Tibial nerve (tissue), 4 donors: ENCODE data around the gene ZNF385C. TPM values are rescaled to one million over a fixed set of nuclear protein-coding genes. Genes with fewer than 3 reads are reported as not detected.

Experiments
- DNase-seq, 2 donors: peaks; one replicate each; pipeline ENCODE4 v3.0.0-alpha.2; 2019; ENCODE audit warnings: low spot score in 2 of 2
- H3K27ac ChIP-seq, 4 donors: fragments of 200-600 bp; sonication (generic) in 3 of 4; one replicate each; pipeline ENCODE4 v1.5.1; 2017 to 2019; ENCODE audit warnings: mild to moderate bottlenecking in 1 of 4
- H3K27me3 ChIP-seq, 2 donors: fragments of 200-600 bp; sonication (generic) in 1 of 2; one replicate each; pipeline versions ENCODE4 v1.5.1 to v1.6.0; 2017 to 2019
- H3K36me3 ChIP-seq, 3 donors: fragments of 200-600 bp; sonication (generic); one replicate each; pipeline ENCODE4 v1.5.1; 2018 to 2019
- H3K4me1 ChIP-seq, 4 donors: fragments of 200-600 bp; sonication (generic) in 3 of 4; one replicate each; pipeline ENCODE4 v1.5.1; 2017 to 2019
- H3K4me3 ChIP-seq, 4 donors: fragments of 200-600 bp; sonication (generic) in 3 of 4; one replicate each; pipeline ENCODE4 v1.5.1; 2017 to 2019; ENCODE audit warnings: mild to moderate bottlenecking in 1 of 4, moderate library complexity in 1 of 4
- H3K9me3 ChIP-seq, 4 donors: fragments of 200-600 bp; sonication (generic) in 3 of 4; one replicate each; pipeline ENCODE4 v1.5.1; 2017 to 2019
- CTCF ChIP-seq, 5 experiments: fragments of 200-600 bp in 3 of 5; fragments of 450-650 bp in 2 of 5; sonication (generic) in 3 of 5; IDR thresholded peaks; one replicate each; pipeline ENCODE4 v1.5.1; 2016 to 2019; ENCODE audit warnings: antibody characterized with exemption in 5 of 5, mild to moderate bottlenecking in 3 of 5, moderate library complexity in 2 of 5
- EP300 ChIP-seq, 2 donors: sonication (generic); formaldehyde crosslinking; IDR thresholded peaks; one replicate each; pipeline ENCODE4 v1.6.1; 2017; ENCODE audit warnings: antibody characterized with exemption in 2 of 2, mild to moderate bottlenecking in 1 of 2
- POLR2A ChIP-seq, 2 donors: fragments of 450-650 bp; IDR thresholded peaks; one replicate each; pipeline ENCODE4 v1.6.1; 2017; ENCODE audit warnings: antibody characterized with exemption in 2 of 2, mild to moderate bottlenecking in 2 of 2, moderate library complexity in 2 of 2
- WGBS, 2 donors: methylation state at CpG; one replicate each; pipeline ENCODE4 v1.1.5; 2018; 5-methylcytosine and 5-hydroxymethylcytosine counted together
- total RNA-seq, 4 donors: library from RNA; depleted of rRNA; stranded (reverse); fragments of >200 nt; gene quantifications; one replicate each; pipeline ENCODE4 v1.1.0, GENCODE V29; 2016

The ZNF385C gene
- total RNA-seq, 4 donors from 2014 or later: 0.20 to 1.5 TPM; not detected in 2

- H3K27me3 ChIP-seq: no peaks in the 10 kb centered on the region
- 79 to 88% methylated on average over 2 of the region's 2 CpGs for WGBS, 2 donors
- TF ChIP-seq POLR2A (IDR thresholded peaks at IDR 0.05) (no peak), CTCF (IDR thresholded peaks at IDR 0.05) (peak in 2 of 5 experiments; percentile 10 to 17)
- H3K4me1 ChIP-seq: peaks cover 0 to 43% (median 14%) of the 10 kb centered on the region in 4 donors
- no peak overlapping the region for H3K27ac ChIP-seq
- peaks cover 0 to 63% (median 0%) of the 10 kb centered on the region in 3 donors for H3K36me3 ChIP-seq
- no peak overlapping the region for H3K4me3 ChIP-seq
- no peaks in the 10 kb centered on the region for H3K9me3 ChIP-seq
- no peak for DNase-seq
Measured at GRCh38 chr17:42118545-42118944, 20.3 kb upstream of the ZNF385C start.

- Histone ChIP-seq H3K27me3 (no peaks in the 10 kb centered on the region), H3K4me3 (no peak overlapping the region), H3K9me3 (no peaks in the 10 kb centered on the region), H3K4me1 (peaks cover 0 to 47% (median 18%) of the 10 kb centered on the region in 4 donors), H3K36me3 (peaks cover 0 to 68% (median 0%) of the 10 kb centered on the region in 3 donors), H3K27ac (no peak overlapping the region)
- 90 to 98% methylated on average over 4 of the region's 4 CpGs for WGBS, 2 donors
- no peak for DNase-seq
- TF ChIP-seq CTCF (IDR thresholded peaks at IDR 0.05) (no peak), EP300 (IDR thresholded peaks at IDR 0.05) (no peak), POLR2A (IDR thresholded peaks at IDR 0.05) (no peak)
Measured at GRCh38 chr17:42118126-42118510, 19.8 kb upstream of the ZNF385C start.

GRCh38 chr17:42117397-42118125, 19.3 kb upstream of the ZNF385C start:
- Histone ChIP-seq H3K27ac (no peak overlapping the region), H3K27me3 (no peaks in the 10 kb centered on the region), H3K36me3 (peaks cover 0 to 68% (median 0%) of the 10 kb centered on the region in 3 donors), H3K4me1 (peaks cover 0 to 49% (median 23%) of the 10 kb centered on the region in 4 donors), H3K9me3 (no peaks in the 10 kb centered on the region), H3K4me3 (no peak overlapping the region)
- whole genome bisulfite sequencing, 2 donors: 79 to 86% methylated on average over 23 to 29 of the region's 30 CpGs
- TF ChIP-seq POLR2A (IDR thresholded peaks at IDR 0.05) (no peak), EP300 (IDR thresholded peaks at IDR 0.05) (no peak), CTCF (IDR thresholded peaks at IDR 0.05) (no peak)
- no peak for DNase-seq

GRCh38 chr17:42116705-42117396, 18.6 kb upstream of the ZNF385C start:
- WGBS, 2 donors: 31 to 41% methylated on average over 17 to 18 of the region's 18 CpGs
- H3K36me3 ChIP-seq: peaks cover 0 to 68% (median 0%) of the 10 kb centered on the region in 3 donors
- peaks cover 0 to 45% (median 24%) of the 10 kb centered on the region in 4 donors for H3K4me1 ChIP-seq
- H3K9me3 ChIP-seq: no peaks in the 10 kb centered on the region
- no peak overlapping the region for H3K27ac ChIP-seq
- DNase-seq: peak; percentile 85 to 96
- no peaks in the 10 kb centered on the region for H3K27me3 ChIP-seq
- TF ChIP-seq POLR2A (IDR thresholded peaks at IDR 0.05) (no peak), CTCF (IDR thresholded peaks at IDR 0.05) (peak; percentile 71 to 89 (median 81)), EP300 (IDR thresholded peaks at IDR 0.05) (no peak)
- H3K4me3 ChIP-seq: no peak overlapping the region

GRCh38 chr17:42114118-42114517, 15.8 kb upstream of the ZNF385C start:
- no peak for DNase-seq
- H3K27ac ChIP-seq: peak overlapping the region in 1 of 4 donors; percentile 95
- no peak for TF ChIP-seq POLR2A (IDR thresholded peaks at IDR 0.05)
- no peak for TF ChIP-seq EP300 (IDR thresholded peaks at IDR 0.05)
- no peak for TF ChIP-seq CTCF (IDR thresholded peaks at IDR 0.05)
- 90 to 95% methylated on average over 9 of the region's 9 CpGs for WGBS, 2 donors
- H3K4me1 ChIP-seq: peaks cover 0 to 41% (median 20%) of the 10 kb centered on the region in 4 donors
- peaks cover 0 to 68% (median 0%) of the 10 kb centered on the region in 3 donors for H3K36me3 ChIP-seq
- no peak overlapping the region for H3K4me3 ChIP-seq
- no peaks in the 10 kb centered on the region for H3K27me3 ChIP-seq
- H3K9me3 ChIP-seq: no peaks in the 10 kb centered on the region
